ENCODE results near the gene ASCC3. TPM values are rescaled to one million over a fixed set of nuclear protein-coding genes. Genes with fewer than 3 reads are reported as not detected.

The ASCC3 gene
- total and polyA plus RNA-seq, 7 donors: 6.0 to 27.1 (median 22.4) TPM

DNA sequence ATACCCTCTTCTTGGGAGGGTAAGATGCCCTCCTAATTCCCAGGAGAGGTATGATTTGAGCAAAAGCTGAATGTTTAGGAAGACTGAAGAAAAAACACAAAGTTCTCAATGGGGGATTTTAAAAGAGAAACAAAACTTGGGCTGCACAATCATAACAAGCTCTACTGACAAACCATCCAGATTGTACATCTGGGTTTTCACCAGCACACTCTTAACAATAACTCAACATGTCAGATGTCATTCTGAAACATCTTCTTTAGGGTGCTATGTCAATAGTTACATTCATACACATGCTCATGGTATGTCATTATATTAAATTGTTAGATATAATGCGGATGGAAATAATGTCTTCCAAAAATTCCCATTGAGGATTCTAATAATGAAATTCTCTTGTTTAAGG, 95.1 kb downstream of the ASCC3 start:
- no peaks in the 10 kb centered on the region for H3K4me1 ChIP-seq
- no peak overlapping the region for H3K4me3 ChIP-seq
- 95 to 100% methylated on average over 1 of the region's 1 CpG for WGBS, 2 donors
- H3K27ac ChIP-seq: no peak overlapping the region
- intact Hi-C loops (cut with DNase I): no loop called here
- H3K36me3 ChIP-seq: no peaks in the 10 kb centered on the region
- no peaks in the 10 kb centered on the region for H3K9me3 ChIP-seq
- DNase-seq: no peak
- TF ChIP-seq POLR2AphosphoS5 (IDR thresholded peaks at IDR 0.05): no peak
- no peak for TF ChIP-seq POLR2A (IDR thresholded peaks at IDR 0.05)
- TF ChIP-seq, protein P1, sequence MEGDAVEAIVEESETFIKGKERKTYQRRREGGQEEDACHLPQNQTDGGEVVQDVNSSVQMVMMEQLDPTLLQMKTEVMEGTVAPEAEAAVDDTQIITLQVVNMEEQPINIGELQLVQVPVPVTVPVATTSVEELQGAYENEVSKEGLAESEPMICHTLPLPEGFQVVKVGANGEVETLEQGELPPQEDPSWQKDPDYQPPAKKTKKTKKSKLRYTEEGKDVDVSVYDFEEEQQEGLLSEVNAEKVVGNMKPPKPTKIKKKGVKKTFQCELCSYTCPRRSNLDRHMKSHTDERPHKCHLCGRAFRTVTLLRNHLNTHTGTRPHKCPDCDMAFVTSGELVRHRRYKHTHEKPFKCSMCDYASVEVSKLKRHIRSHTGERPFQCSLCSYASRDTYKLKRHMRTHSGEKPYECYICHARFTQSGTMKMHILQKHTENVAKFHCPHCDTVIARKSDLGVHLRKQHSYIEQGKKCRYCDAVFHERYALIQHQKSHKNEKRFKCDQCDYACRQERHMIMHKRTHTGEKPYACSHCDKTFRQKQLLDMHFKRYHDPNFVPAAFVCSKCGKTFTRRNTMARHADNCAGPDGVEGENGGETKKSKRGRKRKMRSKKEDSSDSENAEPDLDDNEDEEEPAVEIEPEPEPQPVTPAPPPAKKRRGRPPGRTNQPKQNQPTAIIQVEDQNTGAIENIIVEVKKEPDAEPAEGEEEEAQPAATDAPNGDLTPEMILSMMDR (IDR thresholded peaks at IDR 0.05): no peak
- TF ChIP-seq EP300 (IDR thresholded peaks at IDR 0.05): no peak
- H3K27me3 ChIP-seq: no peaks in the 10 kb centered on the region

GRCh38 chr6:100780648-100781047, 100.5 kb downstream of the ASCC3 start:
- H3K27ac ChIP-seq: no peak overlapping the region
- no peaks in the 10 kb centered on the region for H3K27me3 ChIP-seq
- no peak for DNase-seq
- no peaks in the 10 kb centered on the region for H3K4me1 ChIP-seq
- H3K36me3 ChIP-seq: no peaks in the 10 kb centered on the region
- no peaks in the 10 kb centered on the region for H3K9me3 ChIP-seq
- intact Hi-C loops (cut with DNase I): no loop called here
- H3K4me3 ChIP-seq: no peak overlapping the region
- TF ChIP-seq, protein P1 (IDR thresholded peaks at IDR 0.05): no peak
- TF ChIP-seq POLR2A (IDR thresholded peaks at IDR 0.05): no peak
- TF ChIP-seq EP300 (IDR thresholded peaks at IDR 0.05): no peak
- no peak for TF ChIP-seq POLR2AphosphoS5 (IDR thresholded peaks at IDR 0.05)

- WGBS, 2 donors: 75 to 88% methylated on average over 2 of the region's 2 CpGs
- DNase-seq: no peak
- H3K4me1 ChIP-seq: peaks cover 0 to 10% (median 2%) of the 10 kb centered on the region in 4 donors
- intact Hi-C loops (cut with DNase I): no loop called here
- no peaks in the 10 kb centered on the region for H3K27me3 ChIP-seq
- H3K9me3 ChIP-seq: no peaks in the 10 kb centered on the region
- TF ChIP-seq POLR2AphosphoS5 (IDR thresholded peaks at IDR 0.05): no peak
- no peak for TF ChIP-seq POLR2A (IDR thresholded peaks at IDR 0.05)
- TF ChIP-seq, protein P1 (IDR thresholded peaks at IDR 0.05): no peak
- no peak for TF ChIP-seq EP300 (IDR thresholded peaks at IDR 0.05)
- H3K27ac ChIP-seq: no peak overlapping the region
- no peak overlapping the region for H3K4me3 ChIP-seq
- H3K36me3 ChIP-seq: no peaks in the 10 kb centered on the region
Observed at GRCh38 chr6:100775667-100776066, 105.5 kb downstream of the ASCC3 start.

DNA sequence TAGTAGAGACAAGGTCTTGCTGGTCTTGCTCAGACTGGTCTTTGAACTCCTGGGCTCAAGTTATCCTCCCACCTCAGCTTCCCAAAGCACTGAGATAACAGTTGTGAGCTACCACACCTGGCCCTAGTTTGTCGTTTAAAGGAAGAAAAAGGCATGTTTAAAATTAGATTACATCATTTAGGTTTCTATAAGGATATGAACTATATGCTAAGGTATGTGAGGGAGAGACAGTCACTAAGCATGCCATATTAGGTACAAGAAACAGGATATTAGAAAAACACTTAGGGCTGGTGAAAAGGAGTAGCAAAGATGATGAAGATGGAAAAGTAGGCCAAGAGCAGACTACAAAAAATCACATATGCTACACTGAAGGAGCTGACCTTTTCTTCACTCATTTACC, 106.4 kb downstream of the ASCC3 start:
- H3K27me3 ChIP-seq: no peaks in the 10 kb centered on the region
- H3K9me3 ChIP-seq: no peaks in the 10 kb centered on the region
- no peak for DNase-seq
- intact Hi-C loops (cut with DNase I): no loop called here
- no peak overlapping the region for H3K27ac ChIP-seq
- TF ChIP-seq POLR2A (IDR thresholded peaks at IDR 0.05) (no peak), POLR2AphosphoS5 (IDR thresholded peaks at IDR 0.05) (no peak), EP300 (IDR thresholded peaks at IDR 0.05) (no peak)
- TF ChIP-seq, protein P1 (IDR thresholded peaks at IDR 0.05): no peak
- H3K4me1 ChIP-seq: peaks cover 0 to 10% (median 2%) of the 10 kb centered on the region in 4 donors
- no peak overlapping the region for H3K4me3 ChIP-seq
- H3K36me3 ChIP-seq: no peaks in the 10 kb centered on the region
- 0% methylated on average over 1 of the region's 1 CpG for WGBS, 2 donors

GRCh38 chr6:100768816-100769351, 112.2 kb downstream of the ASCC3 start:
- H3K27me3 ChIP-seq: no peaks in the 10 kb centered on the region
- intact Hi-C loops (cut with DNase I): no loop called here
- TF ChIP-seq EP300 (IDR thresholded peaks at IDR 0.05): no peak
- TF ChIP-seq, protein P1 (IDR thresholded peaks at IDR 0.05): no peak
- no peak for TF ChIP-seq POLR2A (IDR thresholded peaks at IDR 0.05)
- TF ChIP-seq POLR2AphosphoS5 (IDR thresholded peaks at IDR 0.05): no peak
- peaks cover 0 to 8% (median 2%) of the 10 kb centered on the region in 4 donors for H3K4me1 ChIP-seq
- peaks cover 0 to 2% (median 0%) of the 10 kb centered on the region in 4 donors for H3K9me3 ChIP-seq
- whole genome bisulfite sequencing, 2 donors: 80 to 82% methylated on average over 1 of the region's 1 CpG
- H3K4me3 ChIP-seq: no peak overlapping the region
- DNase-seq: no peak
- peaks cover 0 to 23% (median under 1%) of the 10 kb centered on the region in 4 donors for H3K36me3 ChIP-seq
- no peak overlapping the region for H3K27ac ChIP-seq
